Hematopoietic multipotent progenitor cell treated with erythropoietin and hydrocortisone succinate and interleukin-3 and kit ligand, for 8 days (in vitro differentiated cells): ENCODE results near the gene RBKS.
"Not testable (repeated sequence)": the region's sequence is repeated elsewhere in the genome, so short reads cannot be mapped to it uniquely, and the experiment has no call there.

Experiments
- DNase-seq: peaks from one replicate; pipeline ENCODE4 v3.0.0-alpha.2; 2015

The RBKS gene

GRCh38 chr2:27870724-27871123 lies 19.5 kb downstream of the RBKS start:
- no peak for DNase-seq

GRCh38 chr2:27869763-27870162 lies 20.4 kb downstream of the RBKS start:
- DNase-seq, result no peak

GRCh38 chr2:27866237-27866636 lies 23.9 kb downstream of the RBKS start:
- no peak for DNase-seq

- not testable (repeated sequence) for DNase-seq
These were observed 26.2 kb downstream of the RBKS start for GRCh38 chr2:27863955-27864354.

GRCh38 chr2:27863146-27863545 lies 27.0 kb downstream of the RBKS start:
- no peak for DNase-seq

GRCh38 chr2:27860111-27860510 lies 30.1 kb downstream of the RBKS start:
- DNase-seq, result no peak

GRCh38 chr2:27857417-27858172 lies 32.6 kb downstream of the RBKS start:
- DNase-seq, result no peak

GRCh38 chr2:27856956-27857355 lies 33.2 kb downstream of the RBKS start:
- DNase-seq, result no peak

- no peak for DNase-seq
These were observed 33.8 kb downstream of the RBKS start for GRCh38 chr2:27856386-27856785.

GRCh38 chr2:27855476-27855875 lies 34.7 kb downstream of the RBKS start:
- no peak for DNase-seq

GRCh38 chr2:27854229-27854862 lies 35.8 kb downstream of the RBKS start:
- DNase-seq, result no peak

GRCh38 chr2:27852691-27853090 lies 37.5 kb downstream of the RBKS start:
- no peak for DNase-seq

GRCh38 chr2:27849558-27850205 lies 40.5 kb downstream of the RBKS start:
- DNase-seq, result no peak

GRCh38 chr2:27847333-27847732 lies 42.9 kb downstream of the RBKS start:
- no peak for DNase-seq

- DNase-seq, result peak; percentile 38
These were observed 45.3 kb downstream of the RBKS start for GRCh38 chr2:27844821-27845255.

- DNase-seq, result no peak
These were observed 46.2 kb downstream of the RBKS start for GRCh38 chr2:27843992-27844391.

- no peak for DNase-seq
These were observed 47.3 kb downstream of the RBKS start for GRCh38 chr2:27842894-27843293.

GRCh38 chr2:27839022-27839618 lies 51.1 kb downstream of the RBKS start:
- peak; percentile 19 for DNase-seq

GRCh38 chr2:27838502-27838901 lies 51.7 kb downstream of the RBKS start:
- DNase-seq, result no peak

GRCh38 chr2:27833931-27834330 lies 56.3 kb downstream of the RBKS start:
- no peak for DNase-seq

GRCh38 chr2:27832396-27832795 lies 57.8 kb downstream of the RBKS start:
- no peak for DNase-seq

- peak; percentile 11 for DNase-seq
These were observed 58.7 kb downstream of the RBKS start for GRCh38 chr2:27831279-27832050.

- DNase-seq, result no peak
These were observed 59.5 kb downstream of the RBKS start for GRCh38 chr2:27830656-27831055.
